ENCODE data around the gene FYN.

DNA sequence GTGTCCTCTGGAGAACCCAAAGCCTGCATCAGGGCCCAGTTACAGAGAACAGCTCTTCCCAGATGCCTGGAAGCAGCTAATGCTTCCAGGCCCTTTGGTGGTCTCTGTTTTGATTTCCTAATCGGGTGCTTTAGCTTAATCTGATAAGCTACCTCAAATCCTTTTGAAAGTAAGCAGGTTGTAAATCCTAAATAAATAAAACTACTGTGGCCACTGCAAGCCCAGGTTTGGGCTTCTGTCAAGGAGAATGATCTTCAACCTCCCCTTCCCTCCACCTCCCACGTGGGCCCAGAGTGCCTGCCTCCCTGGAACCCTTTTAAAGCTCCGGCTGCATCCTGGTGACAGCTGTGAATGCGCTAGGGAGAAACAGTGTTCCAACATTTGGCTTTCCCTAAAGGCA is 25.2 kb upstream of the FYN start:
- no peak for TF ChIP-seq TAF1 (IDR thresholded peaks at IDR 0.05; ENCODE audit: low read depth, low read length)
- no peak for TF ChIP-seq POLR2AphosphoS5 (IDR thresholded peaks at IDR 0.05; ENCODE audit: low read depth, low read length)
- no peak for TF ChIP-seq POLR2A (IDR thresholded peaks at IDR 0.05; ENCODE audit: low read depth, low read length)
- TF ChIP-seq PAX5 (IDR thresholded peaks at IDR 0.05; ENCODE audit: insufficient read depth, low read length, severe bottlenecking) = no peak
- TF ChIP-seq SPI1 (IDR thresholded peaks at IDR 0.05; ENCODE audit: low read depth, low read length) = no peak
- TF ChIP-seq POU2F2 (IDR thresholded peaks at IDR 0.05; ENCODE audit: low read depth, low read length) = no peak

All from GM12891 (cell line).